GM20000 (cell line): ENCODE measurements around the gene TMEM120B.
"Not testable (repeated sequence)": the region's sequence is repeated elsewhere in the genome, so short reads cannot be mapped to it uniquely, and the experiment has no call there.

Source experiments
- DNase-seq: peaks from one replicate; pipeline ENCODE4 v3.0.0; 2012; ENCODE audit warnings: low spot score
- TF ChIP-seq, protein P1 (sequence below): IDR thresholded peaks from 2 replicates; pipeline ENCODE4 v1.5.1; 2012; ENCODE audit warnings: mild to moderate bottlenecking, control low read depth; ENCODE audit errors: extremely low read depth, missing control alignments

The TMEM120B gene

DNA sequence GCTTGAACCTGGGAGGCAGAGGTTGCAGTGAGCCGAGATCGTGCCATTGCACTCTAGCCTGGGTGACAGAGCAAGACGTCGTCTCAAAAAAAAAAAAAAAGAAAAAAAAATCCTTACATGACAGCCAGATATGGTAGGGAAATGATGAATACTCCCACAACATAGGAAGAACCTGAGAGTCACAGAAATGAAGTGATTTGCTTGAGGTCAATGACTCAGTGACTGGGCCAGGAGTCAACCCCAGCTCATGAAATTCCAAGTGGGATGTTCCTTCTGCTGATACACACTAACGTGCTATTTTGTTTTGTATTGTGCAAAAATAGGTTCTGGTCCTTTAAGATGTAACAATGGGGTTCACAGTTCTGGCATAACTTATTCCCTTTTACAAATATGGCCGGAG, 71.9 kb downstream of the TMEM120B start:
- DNase-seq, result no peak
- TF ChIP-seq, protein P1, sequence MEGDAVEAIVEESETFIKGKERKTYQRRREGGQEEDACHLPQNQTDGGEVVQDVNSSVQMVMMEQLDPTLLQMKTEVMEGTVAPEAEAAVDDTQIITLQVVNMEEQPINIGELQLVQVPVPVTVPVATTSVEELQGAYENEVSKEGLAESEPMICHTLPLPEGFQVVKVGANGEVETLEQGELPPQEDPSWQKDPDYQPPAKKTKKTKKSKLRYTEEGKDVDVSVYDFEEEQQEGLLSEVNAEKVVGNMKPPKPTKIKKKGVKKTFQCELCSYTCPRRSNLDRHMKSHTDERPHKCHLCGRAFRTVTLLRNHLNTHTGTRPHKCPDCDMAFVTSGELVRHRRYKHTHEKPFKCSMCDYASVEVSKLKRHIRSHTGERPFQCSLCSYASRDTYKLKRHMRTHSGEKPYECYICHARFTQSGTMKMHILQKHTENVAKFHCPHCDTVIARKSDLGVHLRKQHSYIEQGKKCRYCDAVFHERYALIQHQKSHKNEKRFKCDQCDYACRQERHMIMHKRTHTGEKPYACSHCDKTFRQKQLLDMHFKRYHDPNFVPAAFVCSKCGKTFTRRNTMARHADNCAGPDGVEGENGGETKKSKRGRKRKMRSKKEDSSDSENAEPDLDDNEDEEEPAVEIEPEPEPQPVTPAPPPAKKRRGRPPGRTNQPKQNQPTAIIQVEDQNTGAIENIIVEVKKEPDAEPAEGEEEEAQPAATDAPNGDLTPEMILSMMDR, result no peak

DNA sequence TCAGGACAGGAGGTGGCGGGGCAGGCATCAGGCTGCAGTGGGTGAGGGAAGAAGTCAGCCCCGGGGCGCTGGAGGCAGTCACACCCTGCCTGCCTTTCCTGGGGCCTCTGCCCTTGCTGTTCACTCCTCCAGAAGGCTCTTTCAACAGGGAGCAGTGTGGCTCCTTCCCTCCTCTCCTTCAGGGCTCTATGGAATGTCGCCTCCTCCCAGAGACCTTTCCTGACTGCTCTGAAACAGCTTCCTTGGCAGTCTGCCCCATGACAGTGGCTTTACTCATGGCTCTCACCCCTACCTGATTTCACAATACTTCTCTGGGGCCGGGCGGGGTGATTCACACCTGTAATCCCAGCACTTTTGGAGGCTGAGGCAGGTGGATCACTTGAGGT, 73.9 kb downstream of the TMEM120B start:
- TF ChIP-seq, protein P1, result no peak
- no peak for DNase-seq

DNA sequence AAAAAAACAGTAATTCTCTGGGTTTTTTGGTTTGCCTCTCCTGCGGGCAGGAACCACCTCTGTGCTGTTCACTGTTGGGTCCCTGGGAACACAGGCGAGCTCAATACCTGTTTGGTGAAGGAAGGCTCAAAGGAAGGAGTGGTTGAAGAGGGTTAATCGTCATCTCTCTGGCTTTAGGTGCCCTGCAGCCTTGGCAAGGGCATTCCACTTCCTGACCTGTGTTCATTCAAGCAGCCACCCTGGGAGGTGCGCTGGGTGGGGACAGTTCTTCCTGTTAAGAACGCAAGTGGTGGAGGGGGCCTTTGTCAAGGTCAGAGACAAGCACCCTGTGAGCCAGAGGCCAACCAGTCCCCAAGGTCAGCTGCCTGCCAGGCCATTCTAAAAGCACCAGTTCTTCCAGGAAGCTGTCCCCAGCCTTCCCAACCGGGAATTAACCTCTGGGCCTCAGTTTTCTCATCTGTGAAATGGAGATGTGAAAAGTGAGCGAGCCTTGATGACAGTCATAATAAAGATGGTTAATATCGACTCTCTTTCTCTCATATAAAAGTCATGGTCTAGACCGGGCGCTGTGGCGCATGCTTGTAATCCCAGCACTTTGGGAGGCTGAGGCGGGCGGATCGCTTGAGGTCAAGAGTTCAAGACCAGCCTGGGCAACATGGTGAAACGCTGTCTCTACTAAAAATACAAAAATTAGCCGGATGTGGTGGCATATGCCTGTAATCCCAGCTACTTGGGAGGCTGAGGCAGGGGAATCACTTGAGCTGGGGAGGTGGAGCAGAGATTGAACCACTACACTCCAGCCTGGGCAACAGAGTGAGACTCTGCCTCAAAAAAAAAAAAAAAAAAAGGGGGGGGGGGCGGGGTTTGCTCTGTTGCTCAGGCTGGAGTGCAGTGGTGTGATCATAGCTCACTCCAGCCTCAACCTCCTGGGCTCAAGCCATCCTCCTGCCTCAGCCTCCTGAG, 74.8 kb downstream of the TMEM120B start:
- TF ChIP-seq, protein P1, result no peak
- DNase-seq, result no peak

DNA sequence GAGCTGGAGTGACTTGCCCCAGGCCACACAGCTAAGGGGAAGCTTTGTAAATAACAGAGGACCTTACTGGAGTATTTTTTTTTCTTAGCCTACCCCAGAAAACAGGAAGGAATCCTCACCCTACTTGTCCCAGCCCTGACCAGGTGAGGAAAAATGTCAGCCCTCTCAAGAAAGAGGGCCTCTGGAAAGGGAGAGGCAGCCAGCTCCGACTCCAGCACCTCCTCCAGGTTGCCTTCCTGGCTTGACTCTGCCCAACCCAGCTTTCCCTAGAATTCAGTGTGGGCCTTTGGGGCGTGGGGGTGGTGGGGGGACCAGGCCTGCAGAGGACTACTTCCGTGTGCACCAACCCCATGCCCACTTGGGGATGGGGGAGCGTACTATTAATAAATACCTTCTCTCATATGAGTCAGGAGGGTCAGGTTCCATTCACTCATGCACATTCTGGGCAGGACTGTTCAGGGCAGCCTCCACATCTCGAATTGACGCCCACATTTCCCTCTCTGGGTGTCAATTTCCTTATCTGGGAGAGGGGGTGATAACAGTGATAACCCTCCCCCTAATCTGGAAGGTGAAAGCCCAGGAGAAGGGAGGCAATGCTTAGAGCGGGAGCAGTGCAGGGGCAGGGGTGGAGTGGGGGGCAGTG, 75.7 kb downstream of the TMEM120B start:
- DNase-seq, result no peak
- TF ChIP-seq, protein P1, result no peak

DNA sequence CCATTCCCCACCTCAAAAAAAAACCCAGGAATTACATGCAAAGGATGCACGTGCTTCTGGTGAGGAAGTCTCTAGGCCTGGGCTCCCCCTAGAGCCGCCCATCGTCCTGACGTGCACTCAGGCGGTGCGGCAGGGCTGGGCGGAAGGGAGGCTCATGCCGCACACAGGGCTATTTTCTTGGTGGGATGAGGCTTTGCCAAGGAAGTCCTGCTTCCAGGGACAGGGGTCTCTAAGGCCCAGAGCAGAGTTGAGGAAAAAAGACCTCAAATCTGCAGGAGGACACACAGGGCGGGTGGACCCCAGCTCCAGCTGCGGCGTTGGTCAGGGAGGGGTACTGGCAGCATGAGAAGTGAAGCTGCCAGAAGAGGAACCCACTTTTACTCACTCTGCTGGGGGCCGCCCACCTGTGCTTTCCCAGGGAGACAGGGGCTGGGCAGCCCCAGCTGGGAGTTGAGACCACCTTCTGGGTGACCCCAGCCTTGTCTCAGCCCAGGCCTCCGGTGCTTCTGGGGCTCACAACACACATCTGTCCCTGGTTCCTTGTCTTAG, 76.8 kb downstream of the TMEM120B start:
- TF ChIP-seq, protein P1, result no peak
- DNase-seq, result no peak

DNA sequence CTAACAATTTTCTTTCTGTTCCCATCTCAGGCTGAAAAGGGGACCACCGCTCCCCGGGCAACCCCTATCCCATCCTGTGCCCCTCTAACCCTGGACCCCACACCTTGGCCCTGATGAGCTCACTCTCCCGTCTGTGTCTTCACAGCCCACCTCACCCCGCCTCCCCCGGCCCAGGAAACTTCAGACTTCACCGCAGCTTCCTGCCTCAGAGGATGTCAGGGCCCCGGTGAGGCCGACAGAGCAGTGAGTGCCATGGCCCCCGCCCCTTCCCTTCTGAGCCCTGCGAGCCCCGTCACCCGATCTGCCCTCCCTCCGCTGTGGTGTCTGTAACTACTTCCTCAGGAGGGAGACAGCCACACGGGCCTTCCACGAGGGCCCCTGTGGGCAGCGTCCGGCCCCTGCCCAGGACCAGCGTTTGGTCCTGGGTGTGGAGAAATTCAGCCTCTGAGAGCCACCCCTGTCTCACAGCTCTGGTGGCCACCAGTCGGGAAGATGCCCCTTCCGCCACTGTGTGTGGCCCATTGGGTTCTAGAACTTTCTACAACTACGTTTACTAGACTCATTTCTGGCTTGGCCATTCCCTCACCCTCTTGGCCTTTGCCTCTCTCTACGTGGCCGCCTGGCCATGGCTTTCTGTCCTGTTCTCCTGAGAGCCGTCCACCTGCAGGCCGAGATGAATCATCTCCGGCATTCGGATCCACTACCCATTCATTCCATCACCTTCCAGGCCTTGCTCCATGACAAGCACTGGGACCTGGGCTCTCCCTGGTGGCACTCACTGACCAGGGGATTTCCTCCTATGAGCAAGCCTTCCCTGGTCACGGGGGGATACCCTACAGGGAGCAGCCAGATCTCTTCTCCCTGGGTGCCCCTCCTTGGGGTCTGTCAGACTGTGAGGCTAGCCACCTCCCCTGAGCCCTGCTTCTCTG, 77.5 kb downstream of the TMEM120B start:
- peak; percentile 83 for DNase-seq
- TF ChIP-seq, protein P1, result no peak

DNA sequence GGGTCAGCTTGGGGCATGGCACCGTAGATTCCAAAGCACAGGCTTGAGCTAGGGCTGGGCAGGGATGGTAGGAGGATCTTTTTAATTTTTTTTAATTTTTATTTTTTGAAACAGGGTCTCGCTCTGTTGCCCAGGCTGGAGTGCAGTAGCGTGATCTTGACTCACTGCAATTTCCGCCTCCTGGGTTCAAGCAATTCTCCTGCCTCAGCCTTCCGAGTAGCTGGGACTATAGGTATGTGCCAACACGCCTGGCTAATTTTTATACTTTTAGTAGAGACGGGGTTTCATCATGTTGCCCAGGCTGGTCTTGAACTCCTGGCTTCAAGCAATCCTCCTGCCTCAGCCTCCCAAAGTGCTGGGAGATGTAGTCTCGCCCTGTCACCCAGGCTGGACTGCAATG, 78.2 kb downstream of the TMEM120B start:
- not testable (repeated sequence) for DNase-seq
